ENCODE measurements around the gene TCERG1L. TPM values are rescaled to one million over a fixed set of nuclear protein-coding genes. Genes with fewer than 3 reads are reported as not detected.

Gene TCERG1L
- total RNA-seq, 4 donors from 2014 or later, result 0.12 TPM; not detected in 3

DNA sequence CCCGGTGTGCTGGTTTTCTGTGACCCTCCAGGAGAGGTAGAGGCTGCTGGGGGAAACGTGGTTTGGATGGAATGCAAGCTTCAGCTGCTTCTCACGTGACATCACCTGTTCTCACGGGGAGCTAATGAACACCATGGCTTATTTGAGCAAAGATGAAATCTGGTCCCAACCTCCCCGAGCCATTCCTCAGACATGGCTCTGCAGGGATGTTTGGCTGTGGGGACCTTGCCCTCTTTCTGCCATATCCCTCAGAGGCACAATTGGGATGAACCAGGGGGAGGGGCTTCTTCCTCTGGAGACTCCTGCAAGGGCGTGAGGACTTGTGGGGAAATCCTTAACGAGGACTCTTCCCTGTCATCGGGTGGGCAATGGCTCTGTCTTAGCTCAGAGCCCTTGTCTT, 236.8 kb downstream of the TCERG1L start:
- no peak for TF ChIP-seq POLR2A (IDR thresholded peaks at IDR 0.05)
- TF ChIP-seq, protein P1, sequence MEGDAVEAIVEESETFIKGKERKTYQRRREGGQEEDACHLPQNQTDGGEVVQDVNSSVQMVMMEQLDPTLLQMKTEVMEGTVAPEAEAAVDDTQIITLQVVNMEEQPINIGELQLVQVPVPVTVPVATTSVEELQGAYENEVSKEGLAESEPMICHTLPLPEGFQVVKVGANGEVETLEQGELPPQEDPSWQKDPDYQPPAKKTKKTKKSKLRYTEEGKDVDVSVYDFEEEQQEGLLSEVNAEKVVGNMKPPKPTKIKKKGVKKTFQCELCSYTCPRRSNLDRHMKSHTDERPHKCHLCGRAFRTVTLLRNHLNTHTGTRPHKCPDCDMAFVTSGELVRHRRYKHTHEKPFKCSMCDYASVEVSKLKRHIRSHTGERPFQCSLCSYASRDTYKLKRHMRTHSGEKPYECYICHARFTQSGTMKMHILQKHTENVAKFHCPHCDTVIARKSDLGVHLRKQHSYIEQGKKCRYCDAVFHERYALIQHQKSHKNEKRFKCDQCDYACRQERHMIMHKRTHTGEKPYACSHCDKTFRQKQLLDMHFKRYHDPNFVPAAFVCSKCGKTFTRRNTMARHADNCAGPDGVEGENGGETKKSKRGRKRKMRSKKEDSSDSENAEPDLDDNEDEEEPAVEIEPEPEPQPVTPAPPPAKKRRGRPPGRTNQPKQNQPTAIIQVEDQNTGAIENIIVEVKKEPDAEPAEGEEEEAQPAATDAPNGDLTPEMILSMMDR (IDR thresholded peaks at IDR 0.05), result no peak
- no peak for TF ChIP-seq POLR2AphosphoS5 (IDR thresholded peaks at IDR 0.05)
- TF ChIP-seq EP300 (IDR thresholded peaks at IDR 0.05), result no peak
- Histone ChIP-seq H3K27me3 (peaks cover 11% of the 10 kb centered on the region), H3K4me3 (no peak overlapping the region), H3K27ac (no peak overlapping the region), H3K4me1 (no peaks in the 10 kb centered on the region), H3K9me3 (no peaks in the 10 kb centered on the region), H3K36me3 (no peaks in the 10 kb centered on the region)
- WGBS, 2 donors (ENCODE audit: low coverage in 1 of 2), result 72 to 88% methylated on average over 5 to 6 of the region's 8 CpGs
- ATAC-seq, result no peak

DNA sequence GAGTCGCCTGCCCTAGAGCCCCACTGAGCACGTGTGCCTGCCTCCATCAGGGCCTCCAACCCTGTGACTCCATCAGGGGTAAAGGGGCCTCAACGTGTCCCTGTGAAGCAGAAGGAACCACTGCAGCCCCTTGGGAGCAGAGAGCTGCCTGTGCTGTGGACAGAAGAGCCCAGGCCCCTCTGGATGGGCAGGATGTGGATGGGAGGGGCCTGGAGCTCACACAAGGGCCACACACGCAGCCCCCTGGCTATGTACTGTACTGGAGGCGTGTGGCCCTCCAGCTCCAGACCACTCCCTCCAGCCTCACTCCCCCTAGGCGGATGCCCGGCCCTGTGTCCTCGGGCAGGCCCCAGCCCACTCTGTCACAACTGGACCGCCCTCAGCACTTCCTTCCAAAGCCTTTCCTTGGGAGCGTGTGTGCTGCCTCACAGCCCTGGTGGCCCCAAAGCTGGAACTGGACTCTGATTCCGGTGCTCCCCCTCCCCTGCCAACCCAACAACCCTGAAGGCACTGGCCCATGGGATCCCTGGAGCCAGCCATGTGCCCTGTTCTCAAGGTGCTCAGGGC, 238.0 kb downstream of the TCERG1L start:
- TF ChIP-seq POLR2A (IDR thresholded peaks at IDR 0.05) (no peak), EP300 (IDR thresholded peaks at IDR 0.05) (no peak), POLR2AphosphoS5 (IDR thresholded peaks at IDR 0.05) (no peak)
- TF ChIP-seq, protein P1 (IDR thresholded peaks at IDR 0.05), result no peak
- Histone ChIP-seq H3K36me3 (no peaks in the 10 kb centered on the region), H3K4me3 (no peak overlapping the region), H3K27me3 (peaks cover 6% of the 10 kb centered on the region), H3K4me1 (no peaks in the 10 kb centered on the region), H3K27ac (no peak overlapping the region), H3K9me3 (no peaks in the 10 kb centered on the region)
- WGBS, 2 donors (ENCODE audit: low coverage in 1 of 2), result 60% methylated on average over 3 of the region's 11 CpGs; no CpG with 5 or more reads in 1 of the 2 donors
- ATAC-seq, result no peak

DNA sequence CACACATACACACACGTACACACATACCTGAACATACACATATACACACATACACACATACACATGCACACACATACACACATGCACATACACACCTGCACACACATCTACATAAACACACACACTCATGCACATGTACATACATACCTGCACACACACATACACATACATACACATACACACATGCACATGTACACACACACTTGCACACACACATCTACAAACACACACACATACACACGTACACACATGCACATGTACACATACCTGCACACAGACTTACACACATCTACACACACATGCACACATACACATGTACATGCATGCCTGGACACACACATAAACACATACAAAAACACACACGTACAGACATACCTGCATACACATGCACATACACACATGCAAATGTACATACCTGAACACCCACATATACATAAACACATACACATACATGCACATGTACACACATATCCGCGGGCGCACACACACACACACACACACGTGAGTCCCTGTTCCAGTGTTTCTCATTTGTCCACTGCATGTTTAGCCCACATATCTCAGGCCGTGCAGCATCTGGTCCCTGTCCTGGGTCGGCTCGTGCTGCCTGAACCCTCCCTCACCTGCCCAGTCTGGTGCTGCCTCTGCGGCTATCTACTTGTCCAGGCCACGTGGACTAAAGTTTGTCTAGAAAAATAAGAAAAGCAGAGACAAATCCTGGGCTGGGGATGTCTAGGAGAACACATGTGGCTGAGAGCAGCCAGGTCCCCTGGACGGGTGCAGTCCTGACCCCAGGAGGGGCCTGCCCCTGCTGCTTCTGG, 238.7 kb downstream of the TCERG1L start:
- peaks cover 9% of the 10 kb centered on the region for H3K27me3 ChIP-seq
- no peaks in the 10 kb centered on the region for H3K4me1 ChIP-seq
- no peak for ATAC-seq
- H3K9me3 ChIP-seq, result no peaks in the 10 kb centered on the region
- H3K27ac ChIP-seq, result no peak overlapping the region
- TF ChIP-seq, protein P1 (IDR thresholded peaks at IDR 0.05), result no peak
- no peak for TF ChIP-seq POLR2A (IDR thresholded peaks at IDR 0.05)
- no peak for TF ChIP-seq POLR2AphosphoS5 (IDR thresholded peaks at IDR 0.05)
- no peak for TF ChIP-seq EP300 (IDR thresholded peaks at IDR 0.05)
- WGBS, 2 donors (ENCODE audit: low coverage in 1 of 2), result 74 to 86% methylated on average over 8 to 10 of the region's 13 CpGs
- no peaks in the 10 kb centered on the region for H3K36me3 ChIP-seq
- no peak overlapping the region for H3K4me3 ChIP-seq

DNA sequence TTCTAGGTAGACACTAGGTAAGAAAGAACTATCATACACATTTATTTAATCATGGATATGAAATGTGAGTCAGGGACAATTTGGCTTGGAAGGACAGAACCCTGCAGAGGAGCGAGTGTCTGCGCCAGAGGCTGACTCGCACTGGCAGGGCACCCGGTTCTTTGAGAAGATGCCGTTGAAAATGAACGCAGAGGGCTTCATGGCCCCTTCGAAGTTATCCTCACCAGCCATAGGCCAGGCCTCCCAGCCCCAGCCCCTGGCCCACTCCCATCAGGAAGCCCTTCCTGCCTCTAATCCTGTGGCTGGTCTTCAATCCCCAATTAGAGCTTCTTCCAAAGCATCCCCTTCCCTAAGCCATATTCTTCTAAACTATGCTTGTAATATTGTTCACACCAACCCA, 239.8 kb downstream of the TCERG1L start:
- WGBS, 2 donors (ENCODE audit: low coverage in 1 of 2), result 82 to 97% methylated on average over 6 to 7 of the region's 7 CpGs
- H3K27ac ChIP-seq, result no peak overlapping the region
- no peak for TF ChIP-seq POLR2AphosphoS5 (IDR thresholded peaks at IDR 0.05)
- no peak for TF ChIP-seq POLR2A (IDR thresholded peaks at IDR 0.05)
- no peaks in the 10 kb centered on the region for H3K36me3 ChIP-seq
- ATAC-seq, result no peak
- H3K4me1 ChIP-seq, result no peaks in the 10 kb centered on the region
- H3K4me3 ChIP-seq, result no peak overlapping the region
- no peaks in the 10 kb centered on the region for H3K9me3 ChIP-seq
- H3K27me3 ChIP-seq, result peaks cover 16% of the 10 kb centered on the region

DNA sequence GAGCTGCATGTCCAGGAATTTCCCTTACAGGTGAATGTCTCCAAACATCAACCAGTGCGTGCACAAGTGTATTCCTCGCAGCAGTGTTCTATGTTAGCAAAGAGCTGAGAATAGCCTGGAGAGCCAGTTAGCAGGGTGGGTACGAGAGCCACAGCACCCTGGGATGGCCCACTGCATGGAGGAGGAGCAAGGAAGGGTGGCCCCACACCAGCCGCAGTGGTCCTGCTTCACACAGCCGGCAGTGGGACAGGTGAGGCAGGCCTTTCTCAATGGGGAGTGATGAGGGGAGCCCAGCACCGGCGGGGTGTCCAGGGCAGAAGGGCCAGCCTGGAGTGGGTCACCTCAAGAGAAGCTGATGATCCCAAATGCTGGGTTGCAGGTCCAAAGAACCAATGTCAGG, 240.7 kb downstream of the TCERG1L start:
- Histone ChIP-seq H3K9me3 (no peaks in the 10 kb centered on the region), H3K4me3 (no peak overlapping the region), H3K4me1 (no peaks in the 10 kb centered on the region), H3K36me3 (no peaks in the 10 kb centered on the region), H3K27me3 (peaks cover 23% of the 10 kb centered on the region), H3K27ac (no peak overlapping the region)
- TF ChIP-seq POLR2A (IDR thresholded peaks at IDR 0.05), result no peak
- TF ChIP-seq EP300 (IDR thresholded peaks at IDR 0.05), result no peak
- TF ChIP-seq POLR2AphosphoS5 (IDR thresholded peaks at IDR 0.05), result no peak
- TF ChIP-seq, protein P1 (IDR thresholded peaks at IDR 0.05), result no peak
- 88% methylated on average over 3 of the region's 7 CpGs; no CpG with 5 or more reads in 1 of the 2 donors for WGBS, 2 donors (ENCODE audit: low coverage in 1 of 2)
- no peak for ATAC-seq

Data from gastroesophageal sphincter (tissue), 4 donors.